HG02610 (cell line): ENCODE measurements around the gene PRXL2B.

Source experiments
- ATAC-seq: cut with Tn5 transposase; IDR thresholded peaks from one replicate; pipeline ENCODE4 v1.9.1; 2021; ENCODE audit warnings: mild to moderate bottlenecking, moderate library complexity; ENCODE audit not compliant: unreplicated experiment

The PRXL2B gene

GRCh38 chr1:2632561-2633361 lies 46.2 kb downstream of the PRXL2B start, which contains the start of gene MMEL1:
Gene MMEL1 (minus strand): TSS chr1:2633016. CDS start chr1:2629484, 3,532 bp downstream.
- no peak for ATAC-seq

GRCh38 chr1:2633366-2633935 lies 46.9 kb downstream of the PRXL2B start:
- ATAC-seq = no peak

DNA sequence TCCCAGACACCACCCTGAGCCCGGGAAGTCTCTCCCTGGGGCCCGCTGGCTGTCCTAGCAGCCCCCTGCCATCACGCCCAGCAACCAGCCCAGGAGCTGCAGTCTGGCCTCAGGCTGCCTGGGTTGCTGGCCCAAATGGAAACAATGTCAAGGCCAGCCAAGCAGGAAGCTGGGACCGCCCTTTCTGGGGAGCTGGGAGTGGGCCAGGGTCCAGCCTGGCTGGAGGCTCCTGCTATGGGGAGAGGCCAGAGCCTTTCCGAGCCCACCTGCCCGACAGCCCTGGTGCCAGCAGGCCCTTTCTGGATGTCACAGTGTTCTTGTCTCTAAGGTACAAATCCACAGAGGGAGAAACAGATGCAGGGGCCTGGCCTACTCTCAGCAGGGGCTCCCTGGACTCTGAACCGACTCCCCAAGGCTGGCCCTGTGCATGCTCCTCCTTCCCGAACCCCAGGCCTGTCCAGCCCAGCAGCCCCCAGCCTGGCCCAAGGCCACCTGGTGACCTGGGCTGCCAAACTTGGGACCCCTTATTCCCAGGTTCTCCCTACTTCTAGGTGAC lies 47.4 kb downstream of the PRXL2B start:
- no peak for ATAC-seq

GRCh38 chr1:2635361-2636010 lies 48.9 kb downstream of the PRXL2B start:
- no peak for ATAC-seq

GRCh38 chr1:2636733-2637132 lies 50.2 kb downstream of the PRXL2B start:
- no peak for ATAC-seq

- no peak for ATAC-seq
Measured at GRCh38 chr1:2637442-2638145, 51.0 kb downstream of the PRXL2B start.

- no peak for ATAC-seq
Measured at GRCh38 chr1:2638466-2639115, 52.0 kb downstream of the PRXL2B start.

- no peak for ATAC-seq
Measured at GRCh38 chr1:2639203-2639602, 52.6 kb downstream of the PRXL2B start.

DNA sequence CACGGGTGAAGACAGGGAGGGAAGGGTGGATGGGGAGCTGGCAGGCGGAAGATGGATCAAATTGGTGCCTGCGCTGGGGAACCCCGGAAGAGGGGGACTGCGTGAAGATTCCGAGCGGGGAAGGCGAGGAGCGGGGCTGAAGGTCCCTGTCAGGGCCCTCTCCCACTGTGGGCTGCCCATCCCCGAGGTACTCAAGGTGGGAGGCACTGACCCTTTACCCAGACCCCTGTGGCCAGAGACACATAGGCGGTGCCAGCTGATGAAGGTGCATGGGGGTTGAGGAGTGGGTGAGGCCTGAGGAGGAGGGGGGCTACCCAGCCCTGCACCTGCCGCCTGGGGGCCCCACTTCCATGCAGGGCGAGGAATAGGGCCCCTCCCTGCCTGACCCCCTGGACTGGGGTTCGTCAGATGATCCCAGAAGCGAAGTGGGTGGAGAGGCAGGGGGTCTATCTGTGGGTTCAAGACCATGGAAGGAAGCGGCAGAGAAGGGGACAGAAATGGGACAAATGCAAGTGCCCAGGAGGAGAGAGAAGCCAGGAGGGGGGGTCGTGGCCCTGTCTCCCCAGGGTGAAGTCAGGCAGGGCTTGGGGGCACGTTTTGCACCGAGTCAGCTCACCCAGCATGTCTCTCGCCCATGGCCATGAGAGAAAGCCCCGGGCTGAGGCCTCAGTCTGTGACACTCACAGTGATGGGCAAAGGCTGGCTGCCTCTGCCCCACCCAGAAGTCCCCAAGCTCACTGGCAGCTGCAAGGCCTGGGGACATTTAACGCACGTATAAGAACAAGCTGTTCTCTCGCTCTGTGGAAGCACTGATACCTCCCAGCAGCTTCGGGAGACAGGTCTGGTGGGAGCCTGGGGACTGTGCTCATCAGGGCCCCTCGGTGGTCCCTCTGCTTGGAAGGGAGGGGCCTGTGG lies 53.3 kb downstream of the PRXL2B start:
- ATAC-seq = no peak

GRCh38 chr1:2640626-2641025 lies 54.0 kb downstream of the PRXL2B start:
- no peak for ATAC-seq
